K562 (cell line): ENCODE measurements around the gene MAP3K7. TPM values are rescaled to one million over a fixed set of nuclear protein-coding genes. Genes with fewer than 3 reads are reported as not detected.

Experiments used
- ATF4 ChIP-seq: fragments of 450-650 bp; formaldehyde crosslinking; IDR thresholded peaks from 2 replicates; pipeline ENCODE4 v1.4.0; 2022; ENCODE audit warnings: mild to moderate bottlenecking, moderate library complexity
- BRD4 ChIP-seq: fragments of 200-600 bp; sonication (generic); IDR thresholded peaks from 2 replicates; pipeline ENCODE4 v1.6.1; 2017; ENCODE audit warnings: inconsistent platforms
- MTA2 ChIP-seq: fragments of 450-650 bp; IDR thresholded peaks from 2 replicates; pipeline ENCODE4 v1.6.1; 2016; ENCODE audit warnings: low read depth
- STAT5B ChIP-seq: fragments of 250-450 bp; sonication (Bioruptor Pico); IDR thresholded peaks from 2 replicates; pipeline ENCODE4 v1.8.0; 2021; ENCODE audit warnings: mild to moderate bottlenecking, inconsistent platforms
- TCFL5 ChIP-seq: fragments of 250-450 bp; sonication (Bioruptor Pico); conservative IDR thresholded peaks from 2 replicates; pipeline ENCODE4 v1.6.1; 2021; ENCODE audit warnings: mild to moderate bottlenecking, moderate library complexity, matching md5 sums
- TFAM ChIP-seq: fragments of 250-450 bp; sonication (Bioruptor Pico); conservative IDR thresholded peaks from 2 replicates; pipeline ENCODE4 v1.5.0; 2021; ENCODE audit warnings: mild to moderate bottlenecking, moderate library complexity
- ZEB2 ChIP-seq: fragments of 450-650 bp; IDR thresholded peaks from 2 replicates; pipeline ENCODE4 v1.6.1; 2016
- ZNF12 ChIP-seq: sonication (generic); formaldehyde crosslinking; IDR thresholded peaks from 2 replicates; pipeline ENCODE4 v1.4.0; 2020; ENCODE audit warnings: mild to moderate bottlenecking, missing genetic modification reagents
- ZNF217 ChIP-seq: sonication (generic); formaldehyde crosslinking; IDR thresholded peaks from 2 replicates; pipeline ENCODE4 v1.8.0; 2022; ENCODE audit warnings: mild to moderate bottlenecking, missing genetic modification reagents
- ZNF253 ChIP-seq: fragments of 250-450 bp; sonication (Bioruptor Pico); conservative IDR thresholded peaks from 2 replicates; pipeline ENCODE4 v1.6.1; 2021; ENCODE audit warnings: mild to moderate bottlenecking
- ZNF740 ChIP-seq, 3 experiments: fragments of 200-800 bp in 1 of 3; sonication (Bioruptor generic) in 1 of 3; sonication (generic) in 1 of 3; formaldehyde crosslinking in 1 of 3; IDR thresholded peaks; 2 replicates each; pipeline versions ENCODE4 v1.6.1 to v1.8.0; 2016 to 2022; ENCODE audit warnings: mild to moderate bottlenecking in 2 of 3, missing compliant biosample characterization in 2 of 3, missing genetic modification characterization in 2 of 3, missing genetic modification reagents in 1 of 3
- ZNF785 ChIP-seq: fragments of 250-450 bp; sonication (Bioruptor Pico); IDR thresholded peaks from 2 replicates; pipeline ENCODE4 v1.4.0; 2020; ENCODE audit warnings: mild to moderate bottlenecking
- polyA plus RNA-seq, 8 experiments: library from polyadenylated mRNA; depleted of rRNA in 4 of 8; stranded (reverse) in 5 of 8; unstranded in 3 of 8; fragments of >200 nt; fragmentation: Nextera tagmentation in 2 of 8; fragmentation: Illumina TruSeq in 1 of 8; extraction: Ambion mirVana in 2 of 8; extraction: Trizol in 1 of 8; gene quantifications; 2 replicates each; pipeline versions ENCODE4 v1.2.1 to v1.2.3, GENCODE V29; 2011 to 2014; ENCODE audit warnings: inconsistent platforms in 1 of 8, missing spikeins in 1 of 8
- total RNA-seq, 7 experiments: library from RNA; depleted of rRNA in 6 of 7; stranded (reverse); fragments of >200 nt in 6 of 7; fragmentation: Illumina TruSeq in 2 of 7; extraction: Trizol in 2 of 7; gene quantifications; 2 replicates each; pipeline versions ENCODE4 v1.2.1 to v1.2.3, GENCODE V29; 2011 to 2021; ENCODE audit warnings: low replicate concordance in 1 of 7
- TF ChIP-seq, protein P1 (sequence below): fragments of 450-650 bp; IDR thresholded peaks from 2 replicates; pipeline ENCODE4 v1.6.1; 2018; ENCODE audit not compliant: partially characterized antibody
- TF ChIP-seq, protein P2 (sequence below): fragments of 250-450 bp; sonication (Bioruptor Pico); IDR thresholded peaks from 2 replicates; pipeline ENCODE4 v1.4.0; 2020; ENCODE audit warnings: mild to moderate bottlenecking, moderate library complexity
- TF ChIP-seq, protein P3 (sequence below): sonication (generic); formaldehyde crosslinking; IDR thresholded peaks from 2 replicates; pipeline ENCODE4 v1.8.1; 2023; ENCODE audit warnings: mild to moderate bottlenecking, missing genetic modification reagents, moderate library complexity

Gene MAP3K7
- total and polyA plus RNA-seq, 9 of the 15 experiments (the other 6 are each of a cell fraction or from before 2014, with no cell fraction given), result 13.4 to 60.9 (median 34.8) TPM

DNA sequence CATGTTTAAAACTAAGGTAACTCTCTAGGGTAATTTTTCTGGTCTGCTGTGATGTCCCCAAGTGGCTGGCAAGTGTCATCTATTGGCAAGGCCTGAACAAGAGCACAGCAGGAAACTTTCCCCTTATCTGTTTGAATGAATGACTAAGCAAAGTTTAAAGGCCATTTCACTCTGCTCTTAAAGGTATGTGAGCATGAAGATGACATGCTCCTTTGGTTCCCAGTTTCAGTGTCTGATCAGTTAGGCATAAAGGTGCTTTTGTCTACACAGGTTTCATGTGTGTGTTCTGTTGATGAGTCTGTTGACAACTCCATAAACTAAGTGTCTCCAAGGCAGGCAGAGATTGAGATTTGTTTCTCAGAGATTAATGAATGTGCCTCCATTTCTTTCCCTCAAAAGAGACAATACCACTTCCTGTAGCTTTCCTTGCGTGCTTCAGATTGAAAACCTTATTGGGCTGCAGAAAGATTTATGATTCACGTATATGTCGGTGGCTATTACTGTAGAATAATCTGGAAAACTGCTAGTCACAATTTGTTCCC is 83.9 kb downstream of the MAP3K7 start (continued):
- TF ChIP-seq, protein P1, sequence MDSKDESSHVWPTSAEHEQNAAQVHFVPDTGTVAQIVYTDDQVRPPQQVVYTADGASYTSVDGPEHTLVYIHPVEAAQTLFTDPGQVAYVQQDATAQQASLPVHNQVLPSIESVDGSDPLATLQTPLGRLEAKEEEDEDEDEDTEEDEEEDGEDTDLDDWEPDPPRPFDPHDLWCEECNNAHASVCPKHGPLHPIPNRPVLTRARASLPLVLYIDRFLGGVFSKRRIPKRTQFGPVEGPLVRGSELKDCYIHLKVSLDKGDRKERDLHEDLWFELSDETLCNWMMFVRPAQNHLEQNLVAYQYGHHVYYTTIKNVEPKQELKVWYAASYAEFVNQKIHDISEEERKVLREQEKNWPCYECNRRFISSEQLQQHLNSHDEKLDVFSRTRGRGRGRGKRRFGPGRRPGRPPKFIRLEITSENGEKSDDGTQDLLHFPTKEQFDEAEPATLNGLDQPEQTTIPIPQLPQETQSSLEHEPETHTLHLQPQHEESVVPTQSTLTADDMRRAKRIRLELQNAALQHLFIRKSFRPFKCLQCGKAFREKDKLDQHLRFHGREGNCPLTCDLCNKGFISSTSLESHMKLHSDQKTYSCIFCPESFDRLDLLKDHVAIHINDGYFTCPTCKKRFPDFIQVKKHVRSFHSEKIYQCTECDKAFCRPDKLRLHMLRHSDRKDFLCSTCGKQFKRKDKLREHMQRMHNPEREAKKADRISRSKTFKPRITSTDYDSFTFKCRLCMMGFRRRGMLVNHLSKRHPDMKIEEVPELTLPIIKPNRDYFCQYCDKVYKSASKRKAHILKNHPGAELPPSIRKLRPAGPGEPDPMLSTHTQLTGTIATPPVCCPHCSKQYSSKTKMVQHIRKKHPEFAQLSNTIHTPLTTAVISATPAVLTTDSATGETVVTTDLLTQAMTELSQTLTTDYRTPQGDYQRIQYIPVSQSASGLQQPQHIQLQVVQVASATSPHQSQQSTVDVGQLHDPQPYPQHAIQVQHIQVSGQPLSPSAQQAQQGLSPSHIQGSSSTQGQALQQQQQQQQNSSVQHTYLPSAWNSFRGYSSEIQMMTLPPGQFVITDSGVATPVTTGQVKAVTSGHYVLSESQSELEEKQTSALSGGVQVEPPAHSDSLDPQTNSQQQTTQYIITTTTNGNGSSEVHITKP, result peak; percentile 18
- TF ChIP-seq TCFL5 (CRISPR knock-in tag) (no peak), ZNF740 (CRISPR knock-in tag; IDR thresholded peaks at IDR 0.05) (no peak), ZNF740 (tag; IDR thresholded peaks at IDR 0.05) (no peak), BRD4 (no peak), ZNF253 (CRISPR knock-in tag) (no peak), ATF4 (CRISPR knock-in tag) (no peak), ZNF217 (CRISPR knock-in tag) (no peak), STAT5B (CRISPR knock-in tag) (no peak), MTA2 (0 out of 2 replicates have a peak, but pooled peaks have one; percentile 19), ZNF12 (no peak), TFAM (CRISPR knock-in tag) (no peak), ZNF785 (CRISPR knock-in tag) (no peak), ZEB2 (peak; percentile 82)
- TF ChIP-seq, protein P2, sequence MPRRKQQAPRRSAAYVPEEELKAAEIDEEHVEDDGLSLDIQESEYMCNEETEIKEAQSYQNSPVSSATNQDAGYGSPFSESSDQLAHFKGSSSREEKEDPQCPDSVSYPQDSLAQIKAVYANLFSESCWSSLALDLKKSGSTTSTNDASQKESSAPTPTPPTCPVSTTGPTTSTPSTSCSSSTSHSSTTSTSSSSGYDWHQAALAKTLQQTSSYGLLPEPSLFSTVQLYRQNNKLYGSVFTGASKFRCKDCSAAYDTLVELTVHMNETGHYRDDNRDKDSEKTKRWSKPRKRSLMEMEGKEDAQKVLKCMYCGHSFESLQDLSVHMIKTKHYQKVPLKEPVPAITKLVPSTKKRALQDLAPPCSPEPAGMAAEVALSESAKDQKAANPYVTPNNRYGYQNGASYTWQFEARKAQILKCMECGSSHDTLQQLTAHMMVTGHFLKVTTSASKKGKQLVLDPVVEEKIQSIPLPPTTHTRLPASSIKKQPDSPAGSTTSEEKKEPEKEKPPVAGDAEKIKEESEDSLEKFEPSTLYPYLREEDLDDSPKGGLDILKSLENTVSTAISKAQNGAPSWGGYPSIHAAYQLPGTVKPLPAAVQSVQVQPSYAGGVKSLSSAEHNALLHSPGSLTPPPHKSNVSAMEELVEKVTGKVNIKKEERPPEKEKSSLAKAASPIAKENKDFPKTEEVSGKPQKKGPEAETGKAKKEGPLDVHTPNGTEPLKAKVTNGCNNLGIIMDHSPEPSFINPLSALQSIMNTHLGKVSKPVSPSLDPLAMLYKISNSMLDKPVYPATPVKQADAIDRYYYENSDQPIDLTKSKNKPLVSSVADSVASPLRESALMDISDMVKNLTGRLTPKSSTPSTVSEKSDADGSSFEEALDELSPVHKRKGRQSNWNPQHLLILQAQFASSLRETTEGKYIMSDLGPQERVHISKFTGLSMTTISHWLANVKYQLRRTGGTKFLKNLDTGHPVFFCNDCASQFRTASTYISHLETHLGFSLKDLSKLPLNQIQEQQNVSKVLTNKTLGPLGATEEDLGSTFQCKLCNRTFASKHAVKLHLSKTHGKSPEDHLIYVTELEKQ (CRISPR knock-in tag), result no peak
- TF ChIP-seq, protein P3, sequence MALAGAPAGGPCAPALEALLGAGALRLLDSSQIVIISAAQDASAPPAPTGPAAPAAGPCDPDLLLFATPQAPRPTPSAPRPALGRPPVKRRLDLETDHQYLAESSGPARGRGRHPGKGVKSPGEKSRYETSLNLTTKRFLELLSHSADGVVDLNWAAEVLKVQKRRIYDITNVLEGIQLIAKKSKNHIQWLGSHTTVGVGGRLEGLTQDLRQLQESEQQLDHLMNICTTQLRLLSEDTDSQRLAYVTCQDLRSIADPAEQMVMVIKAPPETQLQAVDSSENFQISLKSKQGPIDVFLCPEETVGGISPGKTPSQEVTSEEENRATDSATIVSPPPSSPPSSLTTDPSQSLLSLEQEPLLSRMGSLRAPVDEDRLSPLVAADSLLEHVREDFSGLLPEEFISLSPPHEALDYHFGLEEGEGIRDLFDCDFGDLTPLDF (CRISPR knock-in tag), result no peak
